ENCODE results near the gene CACNG8. TPM values are rescaled to one million over a fixed set of nuclear protein-coding genes. Genes with fewer than 3 reads are reported as not detected.

CACNG8 gene
- total RNA-seq, 2 donors from 2014 or later = not detected

DNA sequence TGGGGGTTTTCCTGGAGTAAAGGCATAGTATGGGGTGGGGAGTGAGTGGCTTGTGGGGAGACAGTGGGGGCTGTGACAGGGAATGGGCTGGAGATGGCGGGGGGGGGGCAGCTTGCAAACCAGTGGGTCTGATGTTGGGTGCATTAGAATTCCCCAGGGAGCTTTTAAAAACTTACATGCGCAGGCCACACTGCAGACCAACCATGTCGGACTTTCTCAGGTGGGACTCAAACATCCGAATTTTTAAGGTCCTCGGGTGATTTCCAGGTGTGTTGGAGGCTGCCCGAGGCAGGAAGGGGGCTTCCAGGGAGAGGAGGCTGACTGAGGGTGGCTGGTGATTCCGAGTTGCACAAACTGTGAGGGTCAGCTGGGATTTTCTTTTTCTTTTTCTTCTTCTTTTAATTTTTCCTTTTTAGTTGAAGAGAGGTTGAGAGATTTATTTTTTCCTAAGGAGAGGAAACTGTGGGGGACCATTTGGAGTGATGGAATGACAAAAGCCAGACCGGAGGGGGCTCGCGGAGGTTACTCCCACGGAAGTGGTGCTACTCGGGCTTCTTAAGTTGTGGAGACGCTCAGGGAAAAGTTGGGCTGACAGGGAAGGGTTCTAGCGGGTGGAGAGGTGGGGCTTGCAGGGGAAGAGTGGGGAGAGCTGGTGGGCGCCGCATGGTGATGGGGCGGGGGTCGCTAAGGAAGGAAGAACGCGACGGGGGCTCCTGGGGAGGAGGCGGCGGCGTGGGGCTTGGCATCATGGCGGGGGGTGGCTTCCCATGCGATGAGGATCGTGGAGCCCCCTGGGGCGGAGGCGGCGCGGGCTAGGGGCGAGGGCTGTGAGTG, 997 bp upstream of the CACNG8 start:
- no peak for DNase-seq (ENCODE audit: low spot score)
- Histone ChIP-seq H3K27me3 (replicated peaks; ENCODE audit: insufficient read depth) (no peaks in the 10 kb centered on the region), H3K27ac (no peak overlapping the region), H3K4me1 (ENCODE audit: control insufficient read depth in 1 of 2, low read depth in 2 of 2) (no peaks in the 10 kb centered on the region), H3K9me3 (no peaks in the 10 kb centered on the region), H3K36me3 (no peaks in the 10 kb centered on the region), H3K4me3 (no peak overlapping the region)
- TF ChIP-seq, protein P1, sequence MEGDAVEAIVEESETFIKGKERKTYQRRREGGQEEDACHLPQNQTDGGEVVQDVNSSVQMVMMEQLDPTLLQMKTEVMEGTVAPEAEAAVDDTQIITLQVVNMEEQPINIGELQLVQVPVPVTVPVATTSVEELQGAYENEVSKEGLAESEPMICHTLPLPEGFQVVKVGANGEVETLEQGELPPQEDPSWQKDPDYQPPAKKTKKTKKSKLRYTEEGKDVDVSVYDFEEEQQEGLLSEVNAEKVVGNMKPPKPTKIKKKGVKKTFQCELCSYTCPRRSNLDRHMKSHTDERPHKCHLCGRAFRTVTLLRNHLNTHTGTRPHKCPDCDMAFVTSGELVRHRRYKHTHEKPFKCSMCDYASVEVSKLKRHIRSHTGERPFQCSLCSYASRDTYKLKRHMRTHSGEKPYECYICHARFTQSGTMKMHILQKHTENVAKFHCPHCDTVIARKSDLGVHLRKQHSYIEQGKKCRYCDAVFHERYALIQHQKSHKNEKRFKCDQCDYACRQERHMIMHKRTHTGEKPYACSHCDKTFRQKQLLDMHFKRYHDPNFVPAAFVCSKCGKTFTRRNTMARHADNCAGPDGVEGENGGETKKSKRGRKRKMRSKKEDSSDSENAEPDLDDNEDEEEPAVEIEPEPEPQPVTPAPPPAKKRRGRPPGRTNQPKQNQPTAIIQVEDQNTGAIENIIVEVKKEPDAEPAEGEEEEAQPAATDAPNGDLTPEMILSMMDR (IDR thresholded peaks at IDR 0.05) = no peak
- ATAC-seq (ENCODE audit: insufficient number of reproducible peaks, low FRiP score, low read depth) = no peak

DNA sequence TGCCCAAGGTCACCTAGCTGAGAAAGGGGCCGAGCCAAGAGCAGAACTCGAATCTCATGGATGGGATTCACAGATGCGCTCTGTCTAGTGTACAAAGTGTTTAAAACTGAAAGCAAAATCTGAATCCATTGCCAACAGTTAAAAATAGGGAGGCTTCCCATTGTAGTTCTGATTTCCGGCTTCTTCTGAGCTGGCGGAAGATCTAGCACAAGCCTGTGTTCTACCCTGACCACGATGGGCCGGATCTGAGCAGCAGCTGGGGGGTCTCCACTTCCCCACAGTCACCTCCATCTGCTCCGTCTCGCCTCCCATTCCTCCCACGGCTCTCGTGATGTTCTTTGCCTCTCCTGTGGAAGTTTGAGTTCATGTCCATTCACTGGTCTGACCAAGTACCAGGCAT, 2.4 kb downstream of the CACNG8 start:
- Histone ChIP-seq H3K27ac (no peak overlapping the region), H3K27me3 (replicated peaks; ENCODE audit: insufficient read depth) (no peaks in the 10 kb centered on the region), H3K4me3 (no peak overlapping the region), H3K36me3 (no peaks in the 10 kb centered on the region), H3K9me3 (no peaks in the 10 kb centered on the region), H3K4me1 (ENCODE audit: control insufficient read depth in 1 of 2, low read depth in 2 of 2) (no peaks in the 10 kb centered on the region)
- DNase-seq (ENCODE audit: low spot score) (no peak), ATAC-seq (ENCODE audit: insufficient number of reproducible peaks, low FRiP score, low read depth) (no peak)
- TF ChIP-seq, protein P1 (IDR thresholded peaks at IDR 0.05) = no peak

DNA sequence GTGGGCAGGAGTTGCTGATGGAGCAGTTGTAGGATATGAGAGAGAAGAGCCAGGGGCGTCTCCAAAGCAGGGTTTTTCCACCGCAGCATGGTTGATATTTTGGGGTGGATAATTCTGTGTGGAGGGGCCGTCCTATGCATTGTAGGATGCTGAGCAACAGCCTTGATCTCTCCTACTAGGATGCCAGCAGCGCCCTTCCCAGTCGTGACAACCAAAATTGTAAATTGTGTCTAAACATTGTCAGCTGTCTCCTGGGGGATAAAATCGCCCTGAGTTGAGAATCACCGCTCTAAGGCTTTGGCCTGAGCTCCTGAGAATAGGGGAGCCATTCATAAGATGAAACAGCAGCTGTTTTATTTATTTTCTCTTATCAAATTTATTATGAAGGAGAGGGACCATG, 4.2 kb downstream of the CACNG8 start:
- no peaks in the 10 kb centered on the region for H3K27me3 ChIP-seq (replicated peaks; ENCODE audit: insufficient read depth)
- DNase-seq (ENCODE audit: low spot score) (no peak), ATAC-seq (ENCODE audit: insufficient number of reproducible peaks, low FRiP score, low read depth) (no peak)
- TF ChIP-seq, protein P1 (IDR thresholded peaks at IDR 0.05) = no peak
- H3K27ac ChIP-seq = no peak overlapping the region
- H3K4me3 ChIP-seq = no peak overlapping the region
- H3K36me3 ChIP-seq = no peaks in the 10 kb centered on the region
- H3K4me1 ChIP-seq (ENCODE audit: control insufficient read depth in 1 of 2, low read depth in 2 of 2) = no peaks in the 10 kb centered on the region
- no peaks in the 10 kb centered on the region for H3K9me3 ChIP-seq

DNA sequence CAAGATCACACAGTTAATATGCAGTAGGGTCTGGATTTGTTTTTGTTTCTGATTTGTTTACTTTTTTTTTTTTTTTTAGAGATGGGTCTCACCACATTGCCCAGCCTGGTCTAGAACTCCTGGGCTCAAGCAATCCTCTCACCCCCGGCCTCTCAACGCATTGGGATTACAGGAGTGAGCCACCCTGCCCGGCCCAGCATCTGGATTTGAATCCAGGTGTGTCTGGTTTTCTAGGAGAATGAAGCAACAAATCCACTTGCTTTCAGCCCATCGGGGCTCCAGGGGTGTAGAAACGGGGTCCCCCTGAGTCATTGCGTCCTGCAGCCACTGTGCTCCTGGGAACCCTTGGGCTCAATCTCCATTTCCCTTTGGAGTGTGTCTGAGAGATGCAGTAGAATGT, 6.6 kb downstream of the CACNG8 start:
- H3K27ac ChIP-seq = no peak overlapping the region
- H3K4me1 ChIP-seq (ENCODE audit: control insufficient read depth in 1 of 2, low read depth in 2 of 2) = no peaks in the 10 kb centered on the region
- no peak for ATAC-seq (ENCODE audit: insufficient number of reproducible peaks, low FRiP score, low read depth)
- TF ChIP-seq, protein P1 (IDR thresholded peaks at IDR 0.05) = no peak
- no peak for DNase-seq (ENCODE audit: low spot score)
- H3K36me3 ChIP-seq = no peaks in the 10 kb centered on the region
- H3K4me3 ChIP-seq = no peak overlapping the region
- H3K9me3 ChIP-seq = no peaks in the 10 kb centered on the region
- no peaks in the 10 kb centered on the region for H3K27me3 ChIP-seq (replicated peaks; ENCODE audit: insufficient read depth)

DNA sequence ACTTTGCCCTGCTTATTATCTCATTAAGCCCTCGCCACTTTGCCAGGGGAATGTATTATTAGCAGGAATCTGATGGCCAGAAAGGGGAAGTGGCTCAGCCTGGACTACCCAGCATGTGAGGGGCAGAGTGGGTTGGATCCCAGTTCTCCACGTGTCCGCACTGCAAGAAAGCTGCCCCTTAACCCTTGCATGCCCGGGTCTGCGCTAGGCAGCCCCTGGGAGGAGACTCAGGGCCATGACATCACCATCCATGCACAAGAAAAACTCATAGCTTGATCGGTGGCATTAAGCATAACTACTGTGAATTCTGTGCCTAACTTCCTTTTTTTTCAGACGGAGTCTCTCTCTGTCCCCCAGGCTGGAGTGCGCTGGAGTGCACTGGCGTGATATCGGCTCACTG, 8.9 kb downstream of the CACNG8 start:
- H3K4me3 ChIP-seq = no peak overlapping the region
- no peaks in the 10 kb centered on the region for H3K9me3 ChIP-seq
- no peaks in the 10 kb centered on the region for H3K36me3 ChIP-seq
- TF ChIP-seq, protein P1 (IDR thresholded peaks at IDR 0.05) = no peak
- H3K27ac ChIP-seq = no peak overlapping the region
- no peaks in the 10 kb centered on the region for H3K4me1 ChIP-seq (ENCODE audit: control insufficient read depth in 1 of 2, low read depth in 2 of 2)
- no peak for DNase-seq (ENCODE audit: low spot score)
- H3K27me3 ChIP-seq (replicated peaks; ENCODE audit: insufficient read depth) = no peaks in the 10 kb centered on the region
- ATAC-seq (ENCODE audit: insufficient number of reproducible peaks, low FRiP score, low read depth) = no peak

Measured in thoracic aorta (tissue), 2 donors.